Activated naive CD4-positive, alpha-beta T cell treated with anti-CD3 and anti-CD28 coated beads, Interleukin-2, amount 10 ng/mL, durations not matched to agents 7 days and 5 days (primary cell): ENCODE measurements around the gene PRSS2.

ENCODE experiments used
- CTCF ChIA-PET: fragments of 350-600 bp; sonication (Branson Sonifier 250); formaldehyde crosslinking; loops from one replicate; lab custom pipeline; 2021; ENCODE audit warnings: antibody characterized with exemption; lab: Charles Lee
- DNase-seq: peaks from one replicate; pipeline ENCODE4 v3.0.0-alpha.2; 2020
- H3K27ac Mint-ChIP-seq: one replicate; pipeline ENCODE4 v1.8.0; 2021; ENCODE audit warnings: mild to moderate bottlenecking, moderate library complexity, mixed read lengths
- H3K27me3 Mint-ChIP-seq: one replicate; pipeline ENCODE4 v1.8.0; 2021; ENCODE audit warnings: mild to moderate bottlenecking, mixed read lengths
- H3K36me3 Mint-ChIP-seq: one replicate; pipeline ENCODE4 v1.8.0; 2021; ENCODE audit warnings: mixed read lengths
- H3K4me1 Mint-ChIP-seq: one replicate; pipeline ENCODE4 v1.8.0; 2021; ENCODE audit warnings: mixed read lengths
- H3K4me3 Mint-ChIP-seq: one replicate; pipeline ENCODE4 v1.8.0; 2021; ENCODE audit warnings: mild to moderate bottlenecking, moderate library complexity, mixed read lengths
- H3K9me3 Mint-ChIP-seq: one replicate; pipeline ENCODE4 v1.8.0; 2021; ENCODE audit warnings: mixed read lengths

PRSS2 gene

DNA sequence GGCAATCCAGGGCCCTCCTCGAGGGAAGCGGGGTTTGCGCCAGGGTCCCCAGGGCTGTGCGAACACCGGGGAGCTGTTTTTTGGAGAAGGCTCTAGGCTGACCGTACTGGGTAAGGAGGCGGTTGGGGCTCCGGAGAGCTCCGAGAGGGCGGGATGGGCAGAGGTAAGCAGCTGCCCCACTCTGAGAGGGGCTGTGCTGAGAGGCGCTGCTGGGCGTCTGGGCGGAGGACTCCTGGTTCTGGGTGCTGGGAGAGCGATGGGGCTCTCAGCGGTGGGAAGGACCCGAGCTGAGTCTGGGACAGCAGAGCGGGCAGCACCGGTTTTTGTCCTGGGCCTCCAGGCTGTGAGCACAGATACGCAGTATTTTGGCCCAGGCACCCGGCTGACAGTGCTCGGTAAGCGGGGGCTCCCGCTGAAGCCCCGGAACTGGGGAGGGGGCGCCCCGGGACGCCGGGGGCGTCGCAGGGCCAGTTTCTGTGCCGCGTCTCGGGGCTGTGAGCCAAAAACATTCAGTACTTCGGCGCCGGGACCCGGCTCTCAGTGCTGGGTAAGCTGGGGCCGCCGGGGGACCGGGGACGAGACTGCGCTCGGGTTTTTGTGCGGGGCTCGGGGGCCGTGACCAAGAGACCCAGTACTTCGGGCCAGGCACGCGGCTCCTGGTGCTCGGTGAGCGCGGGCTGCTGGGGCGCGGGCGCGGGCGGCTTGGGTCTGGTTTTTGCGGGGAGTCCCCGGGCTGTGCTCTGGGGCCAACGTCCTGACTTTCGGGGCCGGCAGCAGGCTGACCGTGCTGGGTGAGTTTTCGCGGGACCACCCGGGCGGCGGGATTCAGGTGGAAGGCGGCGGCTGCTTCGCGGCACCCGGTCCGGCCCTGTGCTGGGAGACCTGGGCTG lies 26.0 kb downstream of the PRSS2 start:
- Mint-ChIP-seq H3K9me3 (no peaks in the 10 kb centered on the region), H3K27ac (peak overlapping the region; percentile 100), H3K27me3 (peaks cover 10% of the 10 kb centered on the region), H3K36me3 (peaks cover 85% of the 10 kb centered on the region), H3K4me1 (peaks cover 66% of the 10 kb centered on the region), H3K4me3 (peak overlapping the region; percentile 92)
- CTCF ChIA-PET, result interaction anchor here (1.1 to 21.8 kb wide), 4 partner anchors 8 to 39 kb away, joined by 4 to 346 read pairs (median 16); no protein-coding TSS in a partner anchor
- peak; percentile 42 for DNase-seq

GRCh38 chr7:142797391-142798377 lies 26.9 kb downstream of the PRSS2 start:
- peak; percentile 53 for DNase-seq
- Mint-ChIP-seq H3K4me1 (peaks cover 69% of the 10 kb centered on the region), H3K4me3 (peak overlapping the region; percentile 92), H3K36me3 (peaks cover 87% of the 10 kb centered on the region), H3K9me3 (no peaks in the 10 kb centered on the region), H3K27me3 (peaks cover 10% of the 10 kb centered on the region), H3K27ac (peak overlapping the region; percentile 100)
- CTCF ChIA-PET, result interaction anchor here (1.1 to 21.8 kb wide), 5 partner anchors 9 to 459 kb away, joined by 3 to 346 read pairs (median 11); no protein-coding TSS in a partner anchor

- Mint-ChIP-seq H3K27me3 (peaks cover 10% of the 10 kb centered on the region), H3K4me1 (peaks cover 69% of the 10 kb centered on the region), H3K4me3 (peak overlapping the region; percentile 92), H3K9me3 (no peaks in the 10 kb centered on the region), H3K36me3 (peaks cover 88% of the 10 kb centered on the region), H3K27ac (peak overlapping the region; percentile 100)
- peak; percentile 60 for DNase-seq
- CTCF ChIA-PET, result interaction anchor here (1.0 to 21.8 kb wide), 7 partner anchors 10 to 460 kb away, joined by 3 to 346 read pairs (median 4); no protein-coding TSS in a partner anchor
Observed at GRCh38 chr7:142798451-142799436, 28.0 kb downstream of the PRSS2 start.

- peak overlapping the region; percentile 100 for H3K27ac Mint-ChIP-seq
- H3K27me3 Mint-ChIP-seq, result peaks cover 10% of the 10 kb centered on the region
- CTCF ChIA-PET, result interaction anchor here (1.0 to 21.8 kb wide), 6 partner anchors 11 to 460 kb away, joined by 3 to 346 read pairs (median 4); no protein-coding TSS in a partner anchor
- DNase-seq, result no peak
- peaks cover 69% of the 10 kb centered on the region for H3K4me1 Mint-ChIP-seq
- H3K36me3 Mint-ChIP-seq, result peaks cover 88% of the 10 kb centered on the region
- peak overlapping the region; percentile 92 for H3K4me3 Mint-ChIP-seq
- H3K9me3 Mint-ChIP-seq, result no peaks in the 10 kb centered on the region
Observed at GRCh38 chr7:142799437-142799835, 28.7 kb downstream of the PRSS2 start.

GRCh38 chr7:142800088-142800487 lies 29.3 kb downstream of the PRSS2 start:
- no peaks in the 10 kb centered on the region for H3K9me3 Mint-ChIP-seq
- H3K4me1 Mint-ChIP-seq, result peaks cover 69% of the 10 kb centered on the region
- H3K27me3 Mint-ChIP-seq, result peaks cover 10% of the 10 kb centered on the region
- H3K27ac Mint-ChIP-seq, result peak overlapping the region; percentile 100
- no peak for DNase-seq
- CTCF ChIA-PET, result interaction anchor here (3.8 to 21.8 kb wide), 2 partner anchors 10 to 11 kb away, joined by 20 to 346 read pairs; no protein-coding TSS in a partner anchor
- H3K36me3 Mint-ChIP-seq, result peaks cover 91% of the 10 kb centered on the region
- H3K4me3 Mint-ChIP-seq, result peak overlapping the region; percentile 92

- Mint-ChIP-seq H3K27me3 (peaks cover 10% of the 10 kb centered on the region), H3K4me1 (peaks cover 72% of the 10 kb centered on the region), H3K9me3 (no peaks in the 10 kb centered on the region), H3K4me3 (peak overlapping the region; percentile 92), H3K27ac (peak overlapping the region; percentile 100), H3K36me3 (peaks cover 94% of the 10 kb centered on the region)
- CTCF ChIA-PET, result interaction anchor here (21.8 kb wide), 1 partner anchor 10 kb away, joined by 346 read pairs; no protein-coding TSS in a partner anchor
- DNase-seq, result no peak
Observed at GRCh38 chr7:142800699-142801260, 30.0 kb downstream of the PRSS2 start.

- Mint-ChIP-seq H3K36me3 (peaks cover 86% of the 10 kb centered on the region), H3K27ac (peak overlapping the region; percentile 100), H3K9me3 (no peaks in the 10 kb centered on the region), H3K4me1 (peaks cover 81% of the 10 kb centered on the region), H3K4me3 (peak overlapping the region; percentile 92), H3K27me3 (peaks cover 10% of the 10 kb centered on the region)
- CTCF ChIA-PET, result interaction anchor here (21.8 kb wide), 1 partner anchor 9 kb away, joined by 346 read pairs; no protein-coding TSS in a partner anchor
- DNase-seq, result no peak
Observed at GRCh38 chr7:142801601-142802295, 31.0 kb downstream of the PRSS2 start.

DNA sequence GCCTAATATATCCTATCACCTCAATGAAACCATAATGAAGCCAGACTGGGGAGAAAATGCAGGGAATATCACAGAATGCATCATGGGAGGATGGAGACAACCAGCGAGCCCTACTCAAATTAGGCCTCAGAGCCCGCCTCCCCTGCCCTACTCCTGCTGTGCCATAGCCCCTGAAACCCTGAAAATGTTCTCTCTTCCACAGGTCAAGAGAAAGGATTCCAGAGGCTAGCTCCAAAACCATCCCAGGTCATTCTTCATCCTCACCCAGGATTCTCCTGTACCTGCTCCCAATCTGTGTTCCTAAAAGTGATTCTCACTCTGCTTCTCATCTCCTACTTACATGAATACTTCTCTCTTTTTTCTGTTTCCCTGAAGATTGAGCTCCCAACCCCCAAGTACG lies 31.5 kb downstream of the PRSS2 start:
- Mint-ChIP-seq H3K27me3 (peaks cover 8% of the 10 kb centered on the region), H3K27ac (peak overlapping the region; percentile 100), H3K4me3 (peak overlapping the region; percentile 92), H3K9me3 (no peaks in the 10 kb centered on the region), H3K4me1 (peaks cover 87% of the 10 kb centered on the region), H3K36me3 (peaks cover 87% of the 10 kb centered on the region)
- CTCF ChIA-PET, result interaction anchor here (21.8 kb wide), 1 partner anchor 8 kb away, joined by 346 read pairs; no protein-coding TSS in a partner anchor
- DNase-seq, result no peak

GRCh38 chr7:142803901-142804300 lies 33.1 kb downstream of the PRSS2 start:
- H3K36me3 Mint-ChIP-seq, result peaks cover 71% of the 10 kb centered on the region
- H3K27me3 Mint-ChIP-seq, result no peaks in the 10 kb centered on the region
- CTCF ChIA-PET, result no interaction called here
- no peaks in the 10 kb centered on the region for H3K9me3 Mint-ChIP-seq
- no peak for DNase-seq
- H3K4me1 Mint-ChIP-seq, result peaks cover 98% of the 10 kb centered on the region
- H3K4me3 Mint-ChIP-seq, result peak overlapping the region; percentile 92
- H3K27ac Mint-ChIP-seq, result peak overlapping the region; percentile 100

GRCh38 chr7:142804728-142805207 lies 34.0 kb downstream of the PRSS2 start:
- peak overlapping the region; percentile 100 for H3K27ac Mint-ChIP-seq
- peak; percentile 40 for DNase-seq
- no peaks in the 10 kb centered on the region for H3K9me3 Mint-ChIP-seq
- CTCF ChIA-PET, result no interaction called here
- peaks cover 62% of the 10 kb centered on the region for H3K36me3 Mint-ChIP-seq
- H3K4me3 Mint-ChIP-seq, result peak overlapping the region; percentile 92
- H3K4me1 Mint-ChIP-seq, result peaks cover 98% of the 10 kb centered on the region
- H3K27me3 Mint-ChIP-seq, result no peaks in the 10 kb centered on the region

GRCh38 chr7:142805350-142806021 lies 34.7 kb downstream of the PRSS2 start:
- Mint-ChIP-seq H3K27ac (peak overlapping the region; percentile 100), H3K36me3 (peaks cover 55% of the 10 kb centered on the region), H3K4me1 (peaks cover 98% of the 10 kb centered on the region), H3K9me3 (no peaks in the 10 kb centered on the region), H3K4me3 (peak overlapping the region; percentile 92), H3K27me3 (no peaks in the 10 kb centered on the region)
- DNase-seq, result no peak
- CTCF ChIA-PET, result interaction anchor here (10.3 kb wide), 1 partner anchor 13 kb away, joined by 346 read pairs; no protein-coding TSS in a partner anchor
